Head of caudate nucleus (tissue), 42 donors: ENCODE measurements around the gene GCK.

ENCODE experiments used
- DNase-seq, 42 donors: peaks; one replicate each; pipeline versions ENCODE4 v3.0.0 to v3.0.0-alpha.2; 2020 to 2021; ENCODE audit warnings: mixed read lengths in 7 of 42
- intact Hi-C: fragments of 100-400 bp; cut with DNase I; formaldehyde crosslinking; loops from one replicate; pipeline ENCODE4 v1.15.0; 2022

GCK gene

GRCh38 chr7:44224080-44224973 lies 35.1 kb upstream of the GCK start:
- intact Hi-C loops, result no loop called here
- DNase-seq, result peak in 1 of 42 donors; percentile 4

GRCh38 chr7:44223362-44224079 lies 34.3 kb upstream of the GCK start:
- peak in 4 of 42 donors; percentile 2 to 11 (median 7) for DNase-seq
- intact Hi-C loops, result no loop called here

DNA sequence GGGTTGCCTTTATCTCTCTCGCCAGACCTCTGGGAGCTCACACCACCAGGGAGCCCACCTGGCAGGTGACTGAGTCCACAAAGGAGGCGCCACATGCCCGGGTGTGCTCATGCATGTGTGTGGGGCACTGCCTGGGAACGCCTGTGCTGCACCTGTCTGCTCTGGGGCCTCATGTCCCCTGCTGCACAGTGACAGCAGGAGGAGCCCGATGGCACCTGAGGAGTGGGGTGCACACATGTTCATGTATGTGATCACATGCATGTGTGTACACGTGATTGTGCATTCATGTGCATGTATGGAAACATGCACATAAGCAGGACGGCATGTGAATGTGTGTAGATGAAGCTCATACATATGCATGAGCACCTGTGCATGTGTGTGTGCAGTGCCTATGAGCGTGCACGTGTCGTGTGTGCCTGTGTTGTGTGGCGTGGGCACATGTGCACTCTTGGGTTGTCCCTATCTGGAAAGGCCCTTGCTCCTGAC lies 33.6 kb upstream of the GCK start:
- intact Hi-C loops, result no loop called here
- DNase-seq, result peak in 7 of 42 donors; percentile 3 to 26 (median 11)

DNA sequence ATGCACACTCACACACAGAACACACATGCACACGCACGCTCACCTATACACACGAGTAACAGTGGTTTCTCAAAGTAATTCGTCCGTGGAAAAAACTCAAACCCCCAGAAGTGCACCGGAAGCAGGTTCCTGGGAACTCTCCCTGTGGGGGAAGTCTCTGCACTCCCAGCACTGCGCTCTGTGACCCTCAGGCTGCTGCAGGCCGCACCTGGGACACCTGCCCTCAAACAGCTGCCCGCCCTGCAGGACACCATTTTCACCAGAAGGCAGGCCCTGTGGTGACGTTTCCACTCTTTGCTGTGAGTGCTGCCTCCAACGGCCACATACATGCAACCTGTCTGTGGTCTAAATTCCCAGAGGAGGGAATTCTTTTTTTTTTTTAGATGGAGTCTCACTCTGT lies 32.8 kb upstream of the GCK start:
- peak in 9 of 42 donors; percentile 2 to 31 (median 6) for DNase-seq
- intact Hi-C loops, result no loop called here

- peak in 14 of 42 donors; percentile 2 to 30 (median 12) for DNase-seq
Observed at GRCh38 chr7:44221231-44221791, 32.1 kb upstream of the GCK start.

DNA sequence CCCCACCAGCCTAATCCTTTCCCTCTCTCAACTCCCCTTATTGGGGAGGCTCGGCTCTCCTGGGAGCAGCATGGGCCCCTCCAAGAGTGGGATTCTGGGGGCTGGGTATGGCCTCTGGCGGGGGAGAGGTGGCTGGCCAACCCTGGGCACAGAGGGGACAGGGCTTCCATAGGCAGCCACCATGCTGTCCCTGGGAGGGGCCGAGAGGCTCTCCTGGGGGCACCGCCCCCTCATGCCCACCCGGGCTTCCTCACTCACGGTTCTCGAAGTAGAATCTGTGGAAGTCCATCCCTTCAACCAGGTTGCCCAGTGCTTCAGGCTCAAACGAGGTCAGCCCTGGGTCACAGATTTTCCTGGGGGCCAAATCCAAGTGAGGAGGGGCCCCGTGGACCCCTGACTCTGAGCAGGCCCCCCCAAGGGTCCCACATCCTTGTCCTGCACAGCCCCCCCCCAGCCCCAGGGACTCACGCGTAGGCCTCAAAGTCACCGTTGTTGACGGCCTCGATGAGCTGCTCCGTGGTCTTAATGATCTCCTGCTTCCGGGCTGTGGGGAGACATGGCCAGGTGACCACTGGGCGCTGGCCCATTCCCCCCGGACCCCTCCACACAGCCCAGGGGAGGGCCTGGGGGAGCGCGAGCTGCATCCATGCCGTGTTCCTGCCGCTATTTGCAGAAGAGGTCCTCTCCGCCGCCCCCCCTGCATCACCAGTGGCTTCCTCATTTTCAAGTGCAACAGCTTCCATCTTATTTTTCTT lies 31.3 kb upstream of the GCK start:
- intact Hi-C loops, result no loop called here
- DNase-seq, result peak in 13 of 42 donors; percentile 1 to 34 (median 10)

More at GRCh38 chr7:44221231-44221791, 32.1 kb upstream of the GCK start:
- intact Hi-C loops, result no loop called here

DNA sequence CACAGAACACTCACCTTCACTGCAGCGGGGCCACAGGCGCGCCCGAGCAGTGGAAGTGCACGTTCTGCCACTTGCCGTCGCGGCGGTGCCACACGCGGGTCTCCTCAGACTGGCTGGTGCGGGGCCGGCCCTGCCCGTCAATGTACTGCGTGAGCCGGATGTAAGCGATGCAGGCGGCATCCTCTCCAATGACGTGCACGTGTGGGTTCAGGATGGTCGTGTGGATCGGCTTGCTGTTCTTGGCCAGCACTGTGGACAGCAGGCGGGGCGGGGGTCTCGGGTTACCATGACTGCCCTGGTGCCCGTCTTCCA lies 30.8 kb upstream of the GCK start:
- intact Hi-C loops, result no loop called here
- DNase-seq, result peak in 13 of 42 donors; percentile 1 to 37 (median 10)

DNA sequence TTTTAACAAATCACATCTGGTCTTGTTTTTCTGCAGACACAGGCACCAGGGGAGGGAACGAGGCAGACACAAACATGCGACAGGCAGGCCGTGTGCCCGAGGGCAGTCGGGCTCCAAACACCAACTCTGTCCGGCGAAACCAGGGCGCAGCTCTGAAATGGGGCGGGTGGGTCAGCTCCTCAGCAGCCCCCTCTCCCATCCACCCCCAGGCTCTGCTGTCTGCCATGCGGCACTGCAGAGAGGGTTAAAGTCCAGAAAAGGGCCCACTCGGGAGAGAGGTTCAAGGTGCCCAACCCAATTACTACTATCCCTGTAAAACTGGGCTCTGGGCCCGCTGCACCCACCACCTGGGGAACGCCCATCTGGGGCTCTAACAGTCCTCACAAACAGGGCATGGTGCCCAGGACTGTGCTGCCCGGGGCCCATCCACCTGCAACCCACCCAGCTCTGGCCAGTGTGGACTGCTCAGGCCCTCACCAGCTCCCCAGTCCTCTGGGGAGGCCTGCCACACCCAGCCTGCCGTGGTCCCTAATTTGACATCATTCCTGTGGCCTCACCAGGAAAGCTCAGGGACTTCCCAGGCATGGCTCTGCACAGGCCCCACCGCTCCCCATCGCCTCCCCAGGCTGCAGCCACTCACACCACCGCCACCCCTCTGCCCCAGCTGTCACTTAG lies 30.3 kb upstream of the GCK start:
- DNase-seq, result peak in 16 of 42 donors; percentile 4 to 41 (median 14)
- intact Hi-C loops, result loop anchor here (10.0 kb wide), 1 partner anchor 345 kb away; no protein-coding TSS in a partner anchor

- peak in 40 of 42 donors; percentile 8 to 84 (median 64) for DNase-seq
- intact Hi-C loops, result loop anchor here (10.0 kb wide), 1 partner anchor 346 kb away; no protein-coding TSS in a partner anchor
Observed at GRCh38 chr7:44218418-44219201, 29.4 kb upstream of the GCK start.

GRCh38 chr7:44217852-44218402 lies 28.7 kb upstream of the GCK start:
- intact Hi-C loops, result loop anchor here (10.0 kb wide), 1 partner anchor 347 kb away; no protein-coding TSS in a partner anchor
- DNase-seq, result peak in 11 of 42 donors; percentile 2 to 41 (median 9)

GRCh38 chr7:44217223-44217714 lies 28.0 kb upstream of the GCK start:
- DNase-seq, result peak in 12 of 42 donors; percentile 2 to 40 (median 13)
- intact Hi-C loops, result loop anchor here (10.0 kb wide), 1 partner anchor 348 kb away; no protein-coding TSS in a partner anchor

DNA sequence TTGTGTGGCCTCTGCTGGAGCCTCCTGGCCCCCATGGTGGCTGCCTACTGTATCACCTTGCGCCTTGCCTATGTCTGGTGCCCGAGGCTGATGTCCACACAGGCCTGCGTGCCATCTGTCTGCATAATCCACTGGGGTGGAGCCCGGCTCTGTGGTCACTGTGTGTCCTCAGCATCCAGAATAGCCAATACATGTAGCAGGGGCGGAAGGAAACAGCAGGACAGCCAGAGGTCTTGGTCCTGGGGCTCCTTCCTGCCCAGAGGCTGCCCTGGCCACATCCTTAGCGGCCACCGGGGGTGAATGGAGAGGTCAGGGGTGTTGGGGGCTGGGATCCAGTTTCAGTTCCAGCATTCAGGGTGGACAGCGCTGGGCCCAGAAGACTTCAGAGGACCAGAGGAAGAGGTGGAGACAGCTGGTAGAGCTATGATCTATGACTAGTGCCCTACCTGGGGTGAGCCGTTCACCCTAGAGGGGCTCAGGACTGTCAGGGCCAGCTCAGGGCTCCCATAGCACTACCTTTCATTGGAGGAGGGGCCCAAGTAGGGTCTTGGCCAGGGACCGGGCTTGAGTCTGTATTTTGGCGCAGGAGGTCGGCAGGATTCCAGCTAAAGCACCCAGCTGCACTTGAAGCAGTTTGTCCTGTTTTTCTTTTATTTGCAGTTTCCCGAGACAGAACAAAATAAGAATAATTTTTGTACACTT lies 27.4 kb upstream of the GCK start:
- intact Hi-C loops, result loop anchor here (10.0 kb wide), 1 partner anchor 348 kb away; no protein-coding TSS in a partner anchor
- peak in 13 of 42 donors; percentile 16 to 63 (median 38) for DNase-seq

DNA sequence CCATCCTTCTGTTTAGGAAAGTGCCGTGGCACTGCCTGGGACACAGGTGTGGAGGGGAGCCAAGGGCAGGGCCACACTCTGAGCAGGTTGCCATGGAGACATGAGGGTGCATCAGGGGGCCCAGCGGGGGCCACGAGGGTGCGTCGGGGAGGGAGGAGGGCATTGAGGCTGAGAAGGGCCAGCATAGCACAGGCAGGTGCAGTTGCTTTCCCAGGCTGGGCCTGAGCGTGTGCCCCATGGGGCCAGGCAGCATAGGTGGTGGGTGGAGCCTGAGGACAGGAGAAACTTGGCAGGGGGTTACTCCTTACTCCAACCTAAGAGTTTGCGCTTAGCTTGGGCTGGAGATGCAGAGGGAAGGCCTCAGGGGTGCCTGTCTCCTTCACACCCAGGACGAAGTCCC lies 26.8 kb upstream of the GCK start:
- DNase-seq, result peak in 9 of 42 donors; percentile 6 to 43 (median 22)
- intact Hi-C loops, result loop anchor here (10.0 kb wide), 1 partner anchor 349 kb away; no protein-coding TSS in a partner anchor

DNA sequence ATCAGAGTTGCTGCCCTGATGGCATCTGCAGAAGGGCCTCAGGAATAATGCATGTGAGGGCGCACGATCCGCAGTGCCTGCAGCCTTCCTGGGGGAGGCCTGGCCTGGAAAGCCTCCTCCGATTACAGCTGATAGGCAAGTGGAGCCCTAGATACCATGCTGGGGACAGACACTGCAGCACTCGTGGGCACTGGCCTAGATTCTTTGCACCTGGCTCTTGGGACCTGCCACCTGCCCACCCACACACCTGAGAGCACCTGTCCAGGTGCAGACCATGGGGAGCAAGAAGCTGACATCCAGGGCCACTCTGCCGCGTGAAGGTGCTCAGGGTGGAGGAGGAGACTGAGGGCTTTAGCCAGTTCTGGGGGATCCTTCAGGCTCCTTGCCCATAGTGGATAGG lies 26.3 kb upstream of the GCK start:
- intact Hi-C loops, result loop anchor here (10.0 kb wide), 1 partner anchor 349 kb away; no protein-coding TSS in a partner anchor
- peak in 11 of 42 donors; percentile 3 to 37 (median 11) for DNase-seq

DNA sequence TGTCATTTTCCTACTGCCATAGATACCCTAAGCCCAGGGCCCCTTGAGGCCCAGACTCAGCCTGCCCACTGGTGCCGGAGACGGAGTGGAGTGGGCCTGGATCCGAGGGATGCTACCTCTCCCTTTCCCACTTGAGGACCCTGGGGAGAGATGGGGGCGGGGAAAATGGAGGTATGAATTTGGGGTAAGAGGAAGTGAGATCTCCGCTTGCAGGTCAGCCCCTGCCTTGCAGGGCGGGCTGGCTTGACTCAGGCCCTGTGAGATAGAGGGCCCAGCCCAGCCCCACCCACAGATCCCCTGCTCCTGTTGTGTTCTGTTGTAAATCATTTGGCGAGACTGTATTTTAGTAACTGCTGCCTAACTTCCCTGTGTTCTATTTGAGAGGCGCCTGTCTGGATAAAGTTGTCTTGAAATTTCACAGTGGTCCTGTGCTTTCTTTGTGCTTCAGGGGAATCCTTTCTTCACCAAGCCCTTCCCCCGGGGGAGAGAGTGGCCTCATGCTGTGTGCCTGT lies 24.7 kb upstream of the GCK start:
- DNase-seq, result peak in 9 of 42 donors; percentile 4 to 37 (median 26)
- intact Hi-C loops, result loop anchor here (10.0 kb wide), 1 partner anchor 351 kb away; no protein-coding TSS in a partner anchor
